Measurements from ENCODE around the gene IL1F10.
"Not testable (repeated sequence)": the region's sequence is repeated elsewhere in the genome, so short reads cannot be mapped to it uniquely, and the experiment has no call there.

IL1F10 gene

DNA sequence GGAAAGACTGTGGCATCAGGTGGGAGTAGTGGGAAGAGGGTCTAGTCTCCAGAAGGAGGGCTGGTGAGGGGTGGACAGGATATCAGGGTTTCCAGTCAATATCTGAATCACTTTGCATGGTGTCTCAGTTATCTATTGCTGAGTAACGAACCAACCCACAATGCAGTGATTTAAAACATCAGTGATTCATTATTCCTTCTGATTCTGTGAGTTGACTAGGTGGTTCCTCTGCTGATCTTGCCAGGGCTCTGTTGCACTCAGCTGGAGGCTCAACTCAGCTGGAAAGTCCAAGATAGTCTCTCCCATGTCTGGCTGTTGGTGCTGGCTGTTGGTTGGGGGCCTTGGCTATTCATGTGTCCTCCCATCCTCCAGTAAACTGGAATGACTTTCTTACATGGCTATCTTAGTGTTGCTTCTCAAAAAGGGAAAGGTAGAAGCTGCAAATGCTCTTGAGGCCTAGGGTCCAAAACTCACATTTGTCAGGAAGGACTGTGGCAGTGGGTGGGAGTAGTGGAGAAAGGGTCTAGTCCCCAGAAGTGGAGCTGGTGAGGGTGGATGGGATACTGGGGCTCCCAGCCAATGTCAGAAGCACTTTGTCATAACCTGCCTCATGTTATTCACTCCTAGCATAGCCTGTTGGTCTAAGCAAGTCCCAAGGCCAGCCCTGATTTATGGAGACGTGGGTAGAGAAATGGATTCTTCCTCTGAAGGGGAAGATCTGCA lies 13.9 kb downstream of the IL1F10 start:
- no peak for DNase-seq

GRCh38 chr2:113083296-113083695 lies 15.5 kb downstream of the IL1F10 start:
- DNase-seq, result no peak

DNA sequence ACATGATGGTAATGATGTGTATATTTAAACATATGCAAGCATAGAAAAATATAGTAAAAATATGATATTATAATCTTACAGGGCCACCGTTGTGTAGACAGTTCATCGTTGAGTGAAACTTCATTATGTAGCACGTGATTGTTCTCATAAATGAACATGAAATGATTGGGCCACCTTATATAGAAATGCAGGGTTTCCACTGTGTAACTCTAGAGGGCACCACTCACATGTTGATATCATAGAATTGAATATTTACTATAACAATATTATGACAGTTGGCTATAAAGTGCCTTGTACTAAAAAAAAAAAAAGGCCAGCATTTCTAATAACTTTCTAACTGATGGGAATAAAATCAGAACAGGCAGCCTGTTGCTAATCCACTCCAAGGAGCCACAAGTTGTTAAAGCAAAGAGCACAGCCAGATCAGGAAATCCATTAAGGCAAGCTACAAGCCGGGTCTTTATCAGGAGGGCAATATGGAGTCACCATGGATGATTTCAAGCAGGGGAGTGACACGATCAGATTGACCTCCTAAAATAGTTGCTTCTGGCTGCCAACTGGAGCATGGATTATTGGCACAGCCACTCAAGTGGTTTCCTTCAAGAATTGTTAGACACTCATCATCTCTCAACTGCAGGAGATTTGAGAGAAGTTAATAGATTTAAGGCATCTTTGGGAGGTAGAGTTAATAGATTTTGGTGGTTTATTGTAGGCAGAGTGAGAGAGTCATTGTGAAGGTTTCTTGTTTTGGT lies 16.7 kb downstream of the IL1F10 start:
- DNase-seq, result no peak

DNA sequence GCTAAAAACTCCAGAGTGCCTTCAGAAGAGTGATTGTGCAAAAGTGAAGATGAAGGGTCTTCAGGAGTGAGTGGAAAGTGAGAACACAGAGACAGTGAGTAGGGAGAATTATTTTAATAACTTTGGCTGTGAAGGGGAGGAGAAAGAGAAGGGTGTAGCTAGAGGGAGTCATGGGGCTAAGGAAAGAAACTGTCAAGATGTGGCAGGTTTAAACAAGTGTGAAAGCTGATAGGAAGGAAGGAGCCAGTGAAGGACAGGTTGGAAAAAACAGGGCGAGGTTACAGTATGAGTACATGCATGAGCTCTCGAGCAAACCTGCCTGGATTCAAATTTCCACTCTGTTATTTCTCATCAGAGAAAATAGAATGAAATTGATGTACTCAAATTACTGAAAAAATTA lies 17.8 kb downstream of the IL1F10 start:
- no peak for DNase-seq

- no peak for DNase-seq
Observed at GRCh38 chr2:113088213-113088992, 20.6 kb downstream of the IL1F10 start.

DNA sequence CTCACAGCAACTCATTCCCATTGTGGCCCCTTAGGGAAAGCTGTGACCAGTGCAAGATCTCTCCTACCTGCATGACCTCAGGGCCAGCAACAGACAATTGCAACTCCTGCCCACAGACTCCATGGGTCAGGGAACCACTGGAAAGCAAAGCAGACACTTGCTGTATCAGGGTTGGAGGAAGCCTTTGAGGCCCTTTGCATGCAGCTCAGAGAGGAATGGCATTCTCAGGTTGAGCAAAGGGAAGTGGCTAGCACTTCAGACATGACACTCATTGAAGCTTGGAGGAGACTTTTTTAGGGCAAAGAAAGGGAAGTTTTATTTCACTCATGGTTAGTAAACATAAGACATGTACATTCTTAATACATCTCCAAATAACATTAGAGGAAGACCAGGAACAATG lies 22.1 kb downstream of the IL1F10 start:
- no peak for DNase-seq

DNA sequence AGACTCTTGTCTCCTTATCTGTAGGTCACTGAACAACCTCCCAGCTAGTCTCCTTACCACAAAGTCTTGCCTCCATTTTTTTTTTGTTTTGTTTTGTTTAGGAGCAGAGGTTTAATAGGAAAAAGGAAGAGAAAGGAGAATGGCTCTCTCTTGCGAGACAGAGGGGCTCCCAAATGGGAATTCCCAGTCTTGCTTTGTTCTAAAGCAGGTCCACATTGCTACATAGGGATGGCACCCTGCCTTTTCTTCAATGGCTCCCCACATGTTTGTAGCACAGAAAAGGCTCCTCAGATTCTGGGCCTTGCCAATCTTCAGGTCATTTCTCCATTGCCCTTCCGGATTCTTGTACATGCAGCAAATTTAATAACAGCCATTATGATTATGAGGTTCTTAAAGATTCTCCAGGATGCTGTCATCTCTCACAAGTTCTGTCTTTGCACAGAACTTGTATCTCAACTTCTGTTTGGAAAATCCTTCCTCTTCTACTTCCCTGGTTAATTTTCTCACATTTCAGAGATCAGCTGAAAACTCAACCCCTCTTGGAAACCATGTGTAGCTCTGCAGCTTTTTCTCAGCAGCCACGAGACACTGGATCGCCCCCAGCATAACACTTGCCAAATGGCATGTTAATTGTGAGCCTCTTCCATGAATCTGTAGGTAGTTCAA lies 23.6 kb downstream of the IL1F10 start:
- DNase-seq, result no peak

GRCh38 chr2:113092864-113093612 lies 25.3 kb downstream of the IL1F10 start:
- no peak for DNase-seq

GRCh38 chr2:113093613-113093977 lies 25.8 kb downstream of the IL1F10 start:
- no peak for DNase-seq

- DNase-seq, result not testable (repeated sequence)
Observed at GRCh38 chr2:113096306-113096705, 28.5 kb downstream of the IL1F10 start.

DNA sequence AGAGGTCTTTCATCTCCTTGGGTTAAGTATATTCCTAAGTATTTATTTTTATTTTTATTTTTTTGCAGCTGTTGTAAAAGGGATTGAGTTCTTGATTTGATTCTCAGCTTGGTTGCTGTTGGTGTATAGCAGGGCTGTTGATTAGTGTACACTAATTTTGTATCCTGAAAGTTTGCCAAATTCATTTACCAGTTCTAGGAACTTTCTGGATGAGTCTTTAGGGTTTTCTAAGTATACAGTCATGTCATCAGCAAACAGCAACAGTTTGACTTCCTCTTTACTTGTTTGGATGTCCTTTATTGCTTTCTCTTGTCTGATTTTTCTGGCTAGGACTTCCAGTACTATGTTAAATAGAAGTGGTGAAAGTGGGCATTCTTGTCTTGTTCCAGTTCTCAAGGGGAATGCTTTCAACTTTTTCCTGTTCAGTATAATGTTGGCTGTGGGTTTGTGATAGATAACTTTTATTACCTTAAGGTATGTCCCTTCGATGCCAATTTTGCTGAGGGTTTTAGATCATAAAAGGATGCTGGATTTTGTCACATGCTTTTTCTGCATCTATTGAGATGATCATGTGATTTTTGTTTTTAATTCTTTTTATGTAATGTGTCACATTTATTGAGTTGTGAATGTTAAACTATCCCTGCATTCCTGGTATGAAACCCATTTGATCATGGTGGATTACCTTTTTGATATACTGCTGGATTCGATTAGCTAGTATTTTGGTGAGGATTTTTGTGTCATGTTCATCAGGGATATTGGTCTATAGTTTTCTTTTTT lies 29.3 kb downstream of the IL1F10 start:
- DNase-seq, result not testable (repeated sequence)

GRCh38 chr2:113098041-113098440 lies 30.3 kb downstream of the IL1F10 start:
- DNase-seq, result no peak

GRCh38 chr2:113098532-113098931 lies 30.8 kb downstream of the IL1F10 start:
- no peak for DNase-seq

- no peak for DNase-seq
Observed at GRCh38 chr2:113102133-113102532, 34.4 kb downstream of the IL1F10 start.

DNA sequence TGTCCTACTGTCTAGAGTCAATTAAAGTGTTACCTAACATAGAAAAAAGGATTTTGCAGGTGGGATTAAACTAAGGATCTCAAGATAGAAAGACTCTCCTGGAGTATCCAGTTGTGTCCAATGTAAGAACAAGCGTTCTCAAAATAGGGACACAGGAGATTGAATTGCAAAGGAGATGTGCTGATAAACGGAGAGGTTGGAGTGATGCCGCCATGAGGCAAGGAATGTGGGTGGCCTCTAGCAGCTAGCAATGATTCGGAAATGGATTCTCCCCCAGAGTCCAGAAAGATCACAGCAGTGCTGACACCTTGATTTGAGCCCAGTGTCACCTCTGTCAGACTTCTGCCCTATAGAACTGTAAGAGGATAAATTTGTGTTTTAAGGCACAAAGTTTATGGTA lies 35.5 kb downstream of the IL1F10 start:
- DNase-seq, result no peak

GRCh38 chr2:113104054-113104611 lies 36.4 kb downstream of the IL1F10 start:
- DNase-seq, result no peak

DNA sequence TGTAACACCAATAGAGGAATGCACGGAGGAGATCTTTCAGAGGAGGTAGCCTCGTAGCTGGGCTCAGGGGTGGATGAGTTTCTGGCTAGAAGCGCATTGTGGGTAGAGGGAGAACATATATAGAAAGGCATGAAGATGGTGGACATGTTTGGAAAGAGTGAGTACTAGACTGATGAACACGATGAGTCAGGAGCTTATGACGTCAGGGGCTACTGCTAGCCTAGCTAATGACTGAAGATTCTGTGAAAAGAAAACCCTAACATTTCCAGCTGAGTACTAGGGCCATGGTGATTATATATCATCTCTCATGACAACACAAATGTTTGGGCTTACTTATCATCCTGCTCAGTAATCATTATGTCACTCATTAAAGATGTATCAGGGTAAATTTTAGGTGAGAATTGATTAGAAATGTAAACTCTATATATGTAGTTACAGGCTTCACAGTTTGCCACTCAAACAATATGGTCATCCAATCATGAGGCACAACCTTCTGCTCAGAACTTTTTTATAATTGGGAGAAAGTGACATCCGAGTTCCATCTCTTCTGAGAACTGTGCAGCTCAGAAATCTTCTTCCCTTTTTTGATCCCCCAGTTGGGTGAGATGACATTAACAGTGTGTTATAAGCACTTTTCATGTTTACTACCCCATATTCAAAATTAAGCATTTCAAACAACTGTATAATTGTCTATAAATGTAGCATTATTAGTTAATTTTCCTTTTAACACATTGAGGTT lies 37.4 kb downstream of the IL1F10 start:
- DNase-seq, result no peak

GRCh38 chr2:113111121-113111520 lies 43.4 kb downstream of the IL1F10 start:
- DNase-seq, result no peak

DNA sequence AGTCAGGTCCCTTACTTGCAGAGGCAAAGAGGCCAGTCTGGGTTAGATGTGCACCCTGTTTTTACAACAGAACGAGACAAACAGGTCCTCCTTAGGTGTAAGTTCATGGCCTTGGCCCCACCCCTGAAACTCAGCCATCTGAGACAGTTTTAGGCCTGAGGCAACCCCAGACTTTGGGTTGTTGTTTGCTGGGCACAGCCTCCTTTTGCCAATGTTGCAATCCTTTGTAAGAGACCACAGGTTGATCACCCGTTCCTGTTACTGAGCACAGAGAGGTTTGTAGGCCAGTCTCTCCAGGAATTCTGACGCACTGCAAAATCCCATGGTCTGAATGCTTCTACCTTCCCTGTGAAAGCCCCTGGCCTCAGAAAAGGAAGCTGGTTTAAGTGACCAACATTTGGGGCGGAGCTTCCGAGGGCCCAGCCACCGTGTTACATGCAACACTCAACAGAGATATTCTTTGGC lies 44.1 kb downstream of the IL1F10 start:
- DNase-seq, result no peak

- DNase-seq, result no peak
Observed at GRCh38 chr2:113112441-113112840, 44.7 kb downstream of the IL1F10 start.

Measured in T-helper 9 cell (primary cell).